Astrocyte of the cerebellum (primary cell): ENCODE data around the gene PIH1D2.
"Not testable (repeated sequence)": the region's sequence is repeated elsewhere in the genome, so short reads cannot be mapped to it uniquely, and the experiment has no call there.

Experiments
- DNase-seq: peaks from one replicate; pipeline ENCODE4 v3.0.0-alpha.2; 2011; ENCODE audit warnings: low read depth
- H3K4me3 ChIP-seq: 2 replicates; pipeline ENCODE4 v1.5.1; 2011; ENCODE audit warnings: mild to moderate bottlenecking, low read depth, low read length, moderate library complexity
- in situ Hi-C: cut with HindIII; loops from 2 replicates; pipeline ENCODE4 v1.10.0; 2017; ENCODE audit warnings: low sequenced_read_pairs
- TF ChIP-seq, protein P1 (sequence below): IDR thresholded peaks from 2 replicates; pipeline ENCODE4 v1.5.1; 2012; ENCODE audit warnings: low read length, low read depth, moderate library complexity, mild to moderate bottlenecking; ENCODE audit errors: missing control alignments

PIH1D2 gene

GRCh38 chr11:112113539-112114457, 40.0 kb upstream of the PIH1D2 start:
- TF ChIP-seq, protein P1, sequence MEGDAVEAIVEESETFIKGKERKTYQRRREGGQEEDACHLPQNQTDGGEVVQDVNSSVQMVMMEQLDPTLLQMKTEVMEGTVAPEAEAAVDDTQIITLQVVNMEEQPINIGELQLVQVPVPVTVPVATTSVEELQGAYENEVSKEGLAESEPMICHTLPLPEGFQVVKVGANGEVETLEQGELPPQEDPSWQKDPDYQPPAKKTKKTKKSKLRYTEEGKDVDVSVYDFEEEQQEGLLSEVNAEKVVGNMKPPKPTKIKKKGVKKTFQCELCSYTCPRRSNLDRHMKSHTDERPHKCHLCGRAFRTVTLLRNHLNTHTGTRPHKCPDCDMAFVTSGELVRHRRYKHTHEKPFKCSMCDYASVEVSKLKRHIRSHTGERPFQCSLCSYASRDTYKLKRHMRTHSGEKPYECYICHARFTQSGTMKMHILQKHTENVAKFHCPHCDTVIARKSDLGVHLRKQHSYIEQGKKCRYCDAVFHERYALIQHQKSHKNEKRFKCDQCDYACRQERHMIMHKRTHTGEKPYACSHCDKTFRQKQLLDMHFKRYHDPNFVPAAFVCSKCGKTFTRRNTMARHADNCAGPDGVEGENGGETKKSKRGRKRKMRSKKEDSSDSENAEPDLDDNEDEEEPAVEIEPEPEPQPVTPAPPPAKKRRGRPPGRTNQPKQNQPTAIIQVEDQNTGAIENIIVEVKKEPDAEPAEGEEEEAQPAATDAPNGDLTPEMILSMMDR: peak; percentile 70

GRCh38 chr11:112106070-112106469, 32.3 kb upstream of the PIH1D2 start:
- DNase-seq: no peak
- in situ Hi-C loops: no loop called here
- TF ChIP-seq, protein P1: no peak
- H3K4me3 ChIP-seq: no peak overlapping the region

More at GRCh38 chr11:112113539-112114457, 40.0 kb upstream of the PIH1D2 start:
- in situ Hi-C loops: no loop called here
- peak; percentile 23 for DNase-seq
- H3K4me3 ChIP-seq: no peak overlapping the region

DNA sequence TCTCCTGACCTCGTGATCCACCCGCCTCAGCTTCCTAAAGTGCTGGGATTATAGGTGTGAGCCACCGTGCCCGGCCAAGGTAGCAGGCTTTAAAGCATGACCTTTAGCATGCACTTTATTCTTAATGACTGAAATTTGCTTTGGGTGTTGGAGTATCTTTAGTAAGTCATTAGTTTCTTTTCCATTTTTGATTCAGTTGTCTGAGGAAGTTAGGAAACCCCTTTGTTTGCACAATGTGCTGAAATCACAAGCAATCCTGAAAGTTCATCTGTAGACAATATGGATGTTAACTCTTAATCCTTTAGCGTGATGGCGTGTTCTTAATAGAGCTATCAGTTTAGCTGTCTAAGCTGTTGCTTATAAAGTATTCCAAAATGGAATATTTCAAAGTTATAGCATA, 29.6 kb upstream of the PIH1D2 start:
- no peak overlapping the region for H3K4me3 ChIP-seq
- DNase-seq: no peak
- TF ChIP-seq, protein P1: no peak
- in situ Hi-C loops: no loop called here

DNA sequence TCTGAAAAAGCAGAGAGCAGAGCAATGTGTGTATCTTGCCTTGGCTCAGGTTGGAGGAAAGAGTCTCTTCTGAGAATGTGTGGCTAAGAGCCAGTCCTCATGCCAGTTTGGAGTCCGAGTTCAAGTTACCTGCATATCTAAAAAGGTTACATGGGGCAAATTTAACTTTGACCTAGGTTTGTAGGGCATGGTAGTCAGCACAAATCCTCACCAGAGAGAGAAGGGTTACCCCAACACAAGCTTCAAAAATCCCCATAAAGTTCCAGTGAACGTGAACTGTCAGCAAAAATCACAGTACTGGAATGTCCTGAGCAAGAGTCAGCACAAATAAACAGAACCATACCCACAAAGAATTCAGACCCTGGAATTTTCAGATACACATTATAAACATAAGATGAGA, 26.6 kb upstream of the PIH1D2 start:
- in situ Hi-C loops: no loop called here
- no peak overlapping the region for H3K4me3 ChIP-seq
- TF ChIP-seq, protein P1: no peak
- no peak for DNase-seq

- TF ChIP-seq, protein P1: no peak
- no peak for DNase-seq
- no peak overlapping the region for H3K4me3 ChIP-seq
- in situ Hi-C loops: no loop called here
Observed at GRCh38 chr11:112097734-112098528, 24.1 kb upstream of the PIH1D2 start.

GRCh38 chr11:112096194-112096593, 22.4 kb upstream of the PIH1D2 start:
- in situ Hi-C loops: no loop called here
- DNase-seq: no peak
- TF ChIP-seq, protein P1: no peak
- no peak overlapping the region for H3K4me3 ChIP-seq

DNA sequence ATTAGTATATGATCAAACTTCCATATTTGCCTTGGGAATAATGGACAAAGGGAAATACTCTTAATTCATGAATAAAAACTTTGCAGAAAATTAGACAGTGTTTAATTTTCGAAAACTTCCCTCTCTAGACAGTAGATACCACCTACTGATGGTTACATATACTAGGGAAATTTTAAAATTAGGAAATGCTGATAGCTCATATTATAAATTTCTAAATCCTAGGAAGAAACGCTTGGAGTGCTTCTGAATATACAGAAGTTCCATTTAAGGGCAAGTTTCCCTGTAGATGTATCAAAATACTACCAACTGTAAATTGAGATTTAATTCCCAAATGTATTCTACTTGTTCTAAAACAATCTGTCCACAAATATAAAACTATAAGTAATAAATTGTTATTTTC, 21.5 kb upstream of the PIH1D2 start:
- in situ Hi-C loops, DNase-seq, H3K4me3 ChIP-seq: not testable (repeated sequence)
